NCI-H2196 (cell line): Measurements from ENCODE around the gene PEDS1.
"Not testable (repeated sequence)": the region's sequence is repeated elsewhere in the genome, so short reads cannot be mapped to it uniquely, and the experiment has no call there.

Source experiments
- DNase-seq: peaks from one replicate; lab custom pipeline; 2025; ENCODE audit not compliant: unreplicated experiment; lab: John Stamatoyannopoulos, UW

Gene PEDS1

DNA sequence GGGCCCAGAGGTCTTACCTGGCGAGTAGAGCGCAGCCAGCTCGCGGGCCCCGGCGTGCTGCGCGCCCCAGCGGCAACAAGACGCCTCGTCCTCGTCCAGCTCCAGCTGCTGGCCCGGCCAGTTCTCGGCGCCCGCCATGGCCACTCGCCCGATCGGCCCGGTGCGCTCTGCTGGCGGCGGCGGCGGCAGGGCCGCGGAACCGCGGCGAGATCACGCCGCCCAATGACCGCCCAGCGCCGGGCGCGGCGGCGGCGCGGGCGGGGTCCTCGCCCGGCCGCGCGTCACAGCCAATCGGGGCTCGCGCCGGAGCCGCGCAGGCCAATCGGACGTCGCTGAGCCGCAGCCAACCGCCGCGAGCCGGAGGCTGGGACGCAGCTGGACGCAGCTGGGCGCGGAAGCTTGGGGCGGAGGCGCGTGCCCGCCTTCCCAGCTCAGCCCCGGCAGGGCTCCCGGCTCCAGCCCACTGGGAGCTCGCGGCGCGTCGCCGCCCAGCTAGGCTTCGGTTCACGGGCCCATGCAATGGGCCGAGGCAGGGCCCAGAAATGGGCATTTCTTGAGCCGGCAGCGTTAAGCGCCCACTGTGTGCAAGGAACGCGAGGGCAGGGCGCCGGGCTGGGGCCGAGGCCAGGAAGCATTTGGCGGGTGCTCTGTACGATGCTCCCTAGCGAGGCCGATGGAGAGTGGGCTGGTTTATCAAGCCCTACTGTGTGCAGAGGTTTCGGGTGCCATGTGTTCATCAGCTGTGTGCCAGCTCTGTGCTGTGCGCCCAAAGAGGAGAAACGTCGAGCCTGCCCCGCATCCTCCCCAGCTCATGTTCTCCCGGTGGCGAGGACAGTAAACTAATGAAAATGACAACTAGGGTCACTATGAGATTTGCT lies at the start of gene PEDS1:
Gene PEDS1, minus strand, starts transcription at position 224 of the 878 bp plus-strand sequence. Its CDS starts 86 bp downstream, at position 138.
- DNase-seq, result peak; percentile 95

DNA sequence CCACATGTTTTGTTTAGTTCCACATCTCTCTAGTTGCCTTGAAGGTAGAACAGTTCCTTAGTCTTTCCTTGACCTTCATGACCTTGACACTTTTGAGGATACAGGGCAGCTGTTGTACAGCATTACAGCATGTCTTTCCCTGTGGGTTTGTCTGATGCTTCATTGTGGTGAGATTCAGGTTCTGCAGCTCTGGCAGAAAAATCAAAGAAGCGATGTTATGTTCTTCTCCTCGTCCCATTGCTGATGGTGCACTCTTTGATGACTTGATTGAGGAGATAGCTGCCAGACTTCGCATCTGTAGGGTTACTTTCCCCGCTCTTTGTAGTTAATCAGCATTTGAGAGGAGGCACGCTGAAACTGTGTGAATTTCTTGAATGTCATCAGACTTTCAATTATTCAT lies 49.2 kb upstream of the PEDS1 start:
- no peak for DNase-seq

DNA sequence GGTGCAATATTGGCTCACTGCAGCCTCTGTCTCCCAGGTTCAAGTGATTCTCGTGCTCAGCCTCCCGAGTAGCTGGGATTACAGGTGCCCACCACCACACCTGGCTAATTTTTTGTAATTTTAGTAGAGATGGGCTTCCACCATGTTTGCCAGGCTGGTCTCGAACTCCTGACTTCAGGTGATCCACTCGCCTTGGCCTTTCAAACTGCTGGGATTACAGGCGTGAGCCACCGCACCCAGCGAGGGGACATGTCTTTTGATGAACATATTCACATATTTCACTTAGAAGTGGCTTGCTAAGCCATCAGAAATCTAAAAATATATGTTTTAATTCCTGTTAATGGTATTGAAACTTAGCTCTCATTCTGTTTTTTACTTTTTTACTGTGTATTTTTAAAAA lies 48.2 kb upstream of the PEDS1 start:
- not testable (repeated sequence) for DNase-seq

DNA sequence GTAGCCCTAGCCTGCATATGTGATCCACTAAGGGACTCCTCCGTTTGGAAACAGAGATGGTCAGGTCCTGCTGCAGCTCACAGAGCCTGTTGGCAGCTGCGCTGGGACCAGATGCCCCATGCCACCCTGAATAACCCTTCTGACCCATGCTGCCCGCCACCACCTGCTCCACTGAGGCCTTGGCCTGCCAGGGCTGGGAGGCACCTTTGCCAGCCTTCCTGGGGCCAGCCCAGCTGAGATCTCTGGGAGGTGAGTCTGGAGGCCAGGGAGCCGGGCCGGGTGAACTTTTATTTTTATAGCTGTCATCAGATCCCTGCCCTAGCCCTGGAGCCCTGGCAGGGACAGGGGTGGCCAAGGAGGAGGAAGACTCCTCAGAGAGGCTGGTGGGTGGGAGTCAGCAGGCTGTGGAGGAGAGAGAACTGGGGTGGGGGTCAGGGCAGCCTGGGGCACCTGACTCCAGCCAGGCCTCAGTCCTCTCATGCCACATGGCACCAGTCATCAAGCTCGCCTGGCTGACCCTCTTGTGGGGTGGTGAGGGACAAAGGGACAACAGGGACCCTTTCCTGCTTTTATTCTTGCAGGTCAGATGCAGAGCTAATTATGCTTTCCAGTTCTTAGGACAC lies 47.1 kb upstream of the PEDS1 start:
- DNase-seq, result no peak

DNA sequence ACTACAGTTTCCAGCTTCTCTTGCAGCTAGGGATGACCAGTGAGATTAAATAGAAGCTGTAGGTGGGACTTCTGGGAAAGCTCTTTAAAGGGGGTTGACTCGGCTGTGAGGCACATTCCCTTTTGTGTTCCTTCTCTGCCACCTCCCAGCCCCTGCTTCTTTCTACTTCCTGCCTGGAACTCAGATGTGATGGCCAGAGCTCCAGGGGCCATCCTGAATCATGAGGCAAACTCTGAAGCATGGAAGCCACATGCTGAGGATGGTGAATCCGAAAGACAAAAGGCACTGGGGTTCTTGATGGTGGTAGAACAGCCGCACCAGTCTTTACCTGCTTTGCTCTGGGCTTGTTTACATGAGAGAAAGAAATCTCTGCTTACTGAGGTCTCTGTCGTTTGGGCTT lies 46.2 kb upstream of the PEDS1 start:
- no peak for DNase-seq

DNA sequence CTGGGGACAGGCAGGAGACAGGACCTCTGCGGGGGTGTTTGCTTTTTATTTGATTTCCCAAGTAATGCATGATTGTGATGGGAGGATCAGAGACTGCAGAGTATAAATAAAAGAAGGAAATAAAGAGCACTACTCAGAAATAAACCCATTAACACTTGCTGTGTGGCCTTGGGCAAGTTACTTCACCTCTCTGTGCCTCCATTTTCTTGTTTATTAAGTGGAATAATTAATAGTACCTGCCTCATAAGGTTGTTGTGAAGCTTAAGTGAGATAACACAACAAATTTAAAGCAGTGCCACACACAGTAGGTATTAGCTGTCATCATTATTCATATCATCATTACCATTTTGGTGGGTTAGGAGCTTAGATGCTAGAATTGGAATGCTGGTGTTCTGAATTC lies 45.2 kb upstream of the PEDS1 start:
- DNase-seq, result no peak

DNA sequence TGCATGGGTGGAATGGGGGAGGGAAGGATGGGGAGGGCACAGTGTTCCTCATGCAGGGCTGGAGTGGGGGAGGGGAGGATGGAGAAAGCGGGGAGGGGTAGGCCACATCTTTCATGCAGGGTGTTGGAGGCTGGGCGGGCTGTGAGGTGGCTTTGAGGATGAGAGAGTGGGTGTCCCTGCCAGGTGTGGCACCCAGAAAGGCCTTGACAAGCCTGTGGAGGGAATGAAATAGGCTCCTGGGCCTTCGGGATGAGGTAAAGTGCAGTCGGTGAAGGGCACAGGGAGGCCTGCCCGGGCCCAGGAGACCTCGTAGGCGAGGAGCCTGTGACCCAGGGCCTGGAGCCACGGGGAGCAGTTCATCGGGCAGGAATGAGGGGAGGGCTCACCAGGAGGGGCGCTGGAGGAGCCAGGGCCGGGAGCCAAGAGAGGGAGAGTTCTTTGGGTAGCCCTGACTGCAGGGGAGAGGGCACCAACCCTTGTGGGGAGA lies 44.7 kb upstream of the PEDS1 start:
- DNase-seq, result no peak

DNA sequence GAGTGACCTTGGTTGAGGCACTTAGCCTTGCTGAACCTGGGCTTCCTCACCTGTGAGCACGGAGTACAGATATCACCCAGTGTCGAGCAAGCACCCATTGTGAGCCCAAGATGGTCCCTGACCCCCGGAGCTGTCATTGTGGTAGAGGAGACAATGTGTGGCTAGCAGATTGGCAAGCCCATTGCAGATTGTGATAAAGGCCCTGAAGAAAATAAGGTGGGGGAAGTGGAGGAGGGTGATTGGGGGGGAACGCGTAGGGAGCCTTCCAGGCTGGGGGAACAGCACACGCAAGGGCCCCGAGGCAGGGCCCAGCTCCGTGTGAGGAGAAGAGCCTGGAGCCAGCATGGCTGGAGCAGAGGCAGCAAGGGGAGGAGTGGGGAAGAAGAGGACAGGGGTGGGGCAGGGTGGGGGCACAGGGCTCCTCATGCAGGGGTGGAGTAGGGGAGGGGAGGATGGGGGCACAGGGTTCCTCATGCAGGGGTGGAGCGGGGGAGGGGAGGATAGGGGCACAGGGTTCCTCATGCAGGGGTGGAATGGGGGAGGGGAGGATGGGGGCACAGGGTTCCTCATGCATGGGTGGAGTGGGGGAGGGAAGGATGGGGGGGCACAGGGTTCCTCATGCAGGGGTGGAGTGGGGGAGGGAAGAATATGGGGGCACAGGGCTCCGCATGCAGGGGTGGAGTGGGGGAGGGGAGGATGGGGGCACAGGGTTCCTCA lies 44.1 kb upstream of the PEDS1 start:
- no peak for DNase-seq

DNA sequence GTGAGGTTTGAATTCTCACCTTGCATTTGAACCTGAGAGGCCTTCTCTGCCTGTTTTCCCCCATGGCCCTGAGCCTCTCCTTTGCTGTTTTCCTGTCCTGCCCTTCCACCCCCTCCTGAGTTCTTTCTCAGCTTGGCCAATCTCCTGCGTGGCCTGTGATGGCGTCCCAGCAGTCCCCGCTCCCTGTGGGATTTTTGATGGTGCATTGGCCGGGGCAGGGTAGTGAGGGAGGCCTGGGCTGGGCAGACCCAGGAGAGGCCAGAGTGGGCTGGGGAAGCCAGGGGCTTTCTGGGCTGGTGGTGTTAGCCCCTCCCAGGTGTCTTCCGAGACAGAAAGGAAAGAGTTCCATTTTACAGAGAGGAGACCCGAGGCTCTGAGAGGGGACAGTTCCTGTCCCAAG lies 43.4 kb upstream of the PEDS1 start:
- no peak for DNase-seq

DNA sequence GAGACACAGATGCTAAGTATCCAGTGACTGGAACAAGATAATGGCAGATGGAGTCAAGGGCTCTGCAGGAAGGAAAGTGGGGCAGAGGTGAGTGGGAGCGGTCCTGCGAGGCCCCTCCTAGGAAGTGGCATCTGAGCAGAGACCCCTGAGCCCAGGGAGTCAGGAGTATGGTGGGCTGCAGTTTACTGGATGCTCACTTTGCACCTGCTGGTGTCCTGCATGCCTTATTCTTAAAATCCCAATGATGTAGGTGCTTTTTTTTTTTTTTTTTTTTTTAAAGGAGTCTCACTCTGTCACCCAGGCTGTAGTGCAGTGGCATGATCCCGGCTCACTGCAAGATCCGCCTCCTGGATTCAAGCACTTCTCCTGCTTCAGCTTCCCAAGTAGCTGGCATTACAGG lies 42.7 kb upstream of the PEDS1 start:
- DNase-seq, result no peak

DNA sequence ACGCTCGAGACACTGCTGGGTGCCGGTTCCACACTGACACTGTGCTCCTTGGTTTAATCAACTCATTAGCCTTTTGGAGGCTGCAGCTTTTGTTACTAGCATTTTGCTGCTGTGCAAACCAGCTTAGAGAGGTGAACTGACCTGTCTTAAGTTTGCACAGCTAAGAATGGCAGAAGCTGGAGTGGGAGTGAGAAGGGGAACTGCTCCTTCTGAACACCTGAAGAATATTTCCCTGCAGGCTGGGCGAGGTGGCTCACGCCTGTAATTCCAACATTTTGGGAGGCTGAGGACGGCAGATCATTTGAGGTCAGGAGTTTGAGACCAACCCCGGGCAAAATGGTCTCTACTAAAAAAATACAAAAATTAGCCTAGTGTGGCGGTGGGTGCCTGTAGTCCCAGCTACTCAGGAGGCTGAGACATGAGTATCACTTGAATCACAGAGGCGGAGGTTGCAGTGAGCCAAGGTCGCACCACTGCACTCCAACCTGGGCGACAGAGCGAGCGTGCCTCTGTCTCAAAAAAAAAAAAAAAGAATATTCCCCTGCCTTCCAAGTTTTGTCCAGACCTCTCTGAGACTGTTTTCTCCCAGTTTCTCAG lies 42.1 kb upstream of the PEDS1 start:
- no peak for DNase-seq

DNA sequence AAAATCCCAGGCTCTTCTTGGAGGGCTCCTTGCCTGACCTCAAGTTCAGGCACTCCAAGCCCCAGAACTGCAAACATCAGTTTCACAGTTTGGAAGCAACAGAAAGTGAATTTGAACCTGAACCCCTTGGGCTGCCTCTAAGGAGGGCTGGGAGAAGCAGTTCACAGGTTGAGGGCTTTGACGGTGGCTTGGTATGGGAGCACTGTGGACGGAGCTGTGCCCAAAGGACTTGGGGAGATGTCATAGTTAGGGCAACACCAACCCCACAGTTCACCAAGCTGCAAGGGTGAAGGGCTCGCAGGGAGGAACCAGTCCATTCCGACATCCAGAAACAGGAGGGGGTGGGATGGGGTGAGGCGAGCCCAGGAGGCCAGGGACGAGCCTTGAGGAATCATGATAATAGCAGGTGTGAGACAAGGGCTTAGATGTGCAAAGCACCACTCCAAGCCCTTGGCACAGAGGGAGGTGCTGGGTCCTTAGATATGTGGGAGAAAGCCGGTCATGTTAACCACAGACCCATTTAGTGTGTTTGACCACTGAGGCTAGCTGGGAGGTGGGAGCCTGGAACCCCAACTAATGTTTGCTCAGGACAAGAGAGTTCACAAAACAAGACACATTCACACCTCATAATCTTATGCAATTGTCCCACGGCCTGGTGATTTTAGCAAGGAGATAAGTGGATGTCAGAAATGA lies 41.5 kb upstream of the PEDS1 start:
- no peak for DNase-seq

DNA sequence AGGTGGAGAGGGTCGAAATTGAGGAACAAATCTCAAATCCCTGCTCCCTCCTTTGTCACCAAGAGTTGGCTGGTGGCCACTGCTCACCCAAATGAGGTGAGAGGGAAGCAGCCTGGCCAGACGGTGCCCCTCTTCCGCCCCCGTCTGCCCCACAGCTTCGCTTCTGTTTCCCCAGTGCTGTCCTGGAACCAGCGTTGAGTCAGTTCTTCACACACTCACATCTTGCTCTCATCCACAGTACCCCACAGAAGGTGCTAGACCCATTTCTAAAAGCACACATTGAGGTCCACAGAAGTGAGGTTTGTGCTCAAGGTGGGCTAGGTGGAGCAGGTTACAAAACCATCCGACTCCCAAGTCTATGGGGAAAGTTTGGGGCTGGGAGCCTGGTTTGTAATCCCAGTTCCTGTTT lies 40.9 kb upstream of the PEDS1 start:
- no peak for DNase-seq

DNA sequence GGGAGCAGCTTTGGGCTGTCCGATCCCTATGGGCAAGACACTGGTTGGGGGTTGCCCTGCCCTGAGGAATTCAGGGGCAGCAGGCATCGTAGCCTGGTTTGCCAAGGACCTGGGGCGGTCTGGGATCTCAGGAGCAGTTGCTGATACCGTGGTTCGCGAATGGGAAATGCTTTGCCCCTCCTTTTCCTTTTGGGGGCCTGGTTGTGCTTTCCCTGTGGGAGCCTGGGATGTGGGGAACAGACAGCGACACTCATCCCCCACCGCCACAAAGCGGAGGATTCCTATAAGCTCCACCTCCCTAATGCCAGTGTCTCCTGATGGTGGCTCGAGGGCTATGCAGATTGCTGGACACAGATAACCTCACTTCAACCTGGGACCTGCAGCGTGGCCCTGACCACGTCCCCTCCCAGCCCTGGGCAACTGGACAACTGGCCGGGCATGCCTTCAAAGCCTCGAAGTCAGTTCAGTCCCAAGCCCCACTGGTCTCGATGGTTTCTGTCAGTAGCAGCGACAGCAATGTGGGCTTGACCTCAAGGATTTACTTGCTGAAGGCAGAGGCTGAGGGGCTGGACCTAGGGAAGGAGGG lies 40.4 kb upstream of the PEDS1 start:
- DNase-seq, result no peak

DNA sequence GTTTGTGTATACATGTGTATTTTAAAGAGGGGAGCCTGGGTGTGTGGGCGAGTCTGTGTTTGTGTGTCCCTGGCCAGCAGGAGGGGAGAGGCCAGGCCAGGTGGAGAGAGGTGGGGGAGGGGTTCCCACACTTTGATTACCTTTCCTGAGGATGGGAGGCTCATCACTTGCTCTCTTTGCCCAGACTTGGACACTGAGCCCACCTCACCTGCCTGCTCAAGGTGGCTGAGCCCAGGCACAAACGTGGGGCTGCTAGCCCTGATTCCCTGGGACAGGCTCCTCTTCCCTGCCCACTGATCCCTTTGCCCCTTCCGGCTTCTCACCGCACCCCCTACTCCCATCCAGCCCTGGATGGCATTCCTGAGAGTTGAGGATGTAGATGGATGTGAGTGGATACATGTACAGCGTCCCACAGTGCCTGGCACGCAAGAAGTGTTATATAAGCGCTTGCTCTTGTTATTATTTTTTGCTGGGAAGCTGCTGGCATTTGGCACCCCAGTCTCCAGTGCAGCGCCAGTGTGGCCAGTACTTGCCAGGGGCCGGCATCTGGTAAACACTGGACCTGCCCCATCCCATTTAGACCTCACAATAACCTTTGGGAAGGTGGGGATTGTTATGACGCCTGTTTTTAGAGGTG lies 39.8 kb upstream of the PEDS1 start:
- DNase-seq, result no peak

DNA sequence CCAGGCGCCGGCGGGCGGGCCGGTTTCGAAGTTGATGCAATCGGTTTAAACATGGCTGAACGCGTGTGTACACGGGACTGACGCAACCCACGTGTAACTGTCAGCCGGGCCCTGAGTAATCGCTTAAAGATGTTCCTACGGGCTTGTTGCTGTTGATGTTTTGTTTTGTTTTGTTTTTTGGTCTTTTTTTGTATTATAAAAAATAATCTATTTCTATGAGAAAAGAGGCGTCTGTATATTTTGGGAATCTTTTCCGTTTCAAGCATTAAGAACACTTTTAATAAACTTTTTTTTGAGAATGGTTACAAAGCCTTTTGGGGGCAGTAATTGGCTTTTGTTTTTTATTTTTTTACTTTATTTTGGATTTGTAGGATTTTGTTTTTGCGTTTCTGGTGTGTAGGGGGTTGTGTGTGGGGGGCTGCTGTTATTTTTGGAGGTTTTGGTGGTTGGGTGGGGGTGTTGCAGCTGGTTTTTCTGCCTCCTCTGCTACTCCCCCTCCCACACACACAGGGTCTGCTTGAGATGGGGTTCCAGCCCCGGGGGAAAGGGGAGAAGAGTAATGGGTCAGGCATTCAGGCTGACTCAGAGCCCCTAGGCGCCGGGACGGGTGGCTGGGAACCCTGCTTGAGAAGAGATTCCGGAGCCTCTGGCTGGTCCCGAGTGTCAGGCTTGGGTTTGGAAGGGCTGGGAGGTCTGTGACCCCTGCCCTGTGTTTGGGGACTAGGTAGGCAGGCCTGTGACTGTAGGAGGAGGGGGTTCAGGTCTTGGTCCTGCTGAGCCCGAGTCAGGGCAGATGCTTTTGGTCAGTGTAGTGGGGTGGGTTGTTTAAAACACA lies 39.1 kb upstream of the PEDS1 start:
- DNase-seq, result peak; percentile 85

DNA sequence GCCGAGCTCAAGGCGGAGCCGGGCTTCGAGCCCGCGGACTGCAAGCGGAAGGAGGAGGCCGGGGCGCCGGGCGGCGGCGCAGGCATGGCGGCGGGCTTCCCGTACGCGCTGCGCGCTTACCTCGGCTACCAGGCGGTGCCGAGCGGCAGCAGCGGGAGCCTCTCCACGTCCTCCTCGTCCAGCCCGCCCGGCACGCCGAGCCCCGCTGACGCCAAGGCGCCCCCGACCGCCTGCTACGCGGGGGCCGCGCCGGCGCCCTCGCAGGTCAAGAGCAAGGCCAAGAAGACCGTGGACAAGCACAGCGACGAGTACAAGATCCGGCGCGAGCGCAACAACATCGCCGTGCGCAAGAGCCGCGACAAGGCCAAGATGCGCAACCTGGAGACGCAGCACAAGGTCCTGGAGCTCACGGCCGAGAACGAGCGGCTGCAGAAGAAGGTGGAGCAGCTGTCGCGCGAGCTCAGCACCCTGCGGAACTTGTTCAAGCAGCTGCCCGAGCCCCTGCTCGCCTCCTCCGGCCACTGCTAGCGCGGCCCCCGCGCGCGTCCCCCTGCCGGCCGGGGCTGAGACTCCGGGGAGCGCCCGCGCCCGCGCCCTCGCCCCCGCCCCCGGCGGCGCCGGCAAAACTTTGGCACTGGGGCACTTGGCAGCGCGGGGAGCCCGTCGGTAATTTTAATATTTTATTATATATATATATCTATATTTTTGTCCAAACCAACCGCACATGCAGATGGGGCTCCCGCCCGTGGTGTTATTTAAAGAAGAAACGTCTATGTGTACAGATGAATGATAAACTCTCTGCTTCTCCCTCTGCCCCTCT lies 38.2 kb upstream of the PEDS1 start:
- peak; percentile 62 for DNase-seq

DNA sequence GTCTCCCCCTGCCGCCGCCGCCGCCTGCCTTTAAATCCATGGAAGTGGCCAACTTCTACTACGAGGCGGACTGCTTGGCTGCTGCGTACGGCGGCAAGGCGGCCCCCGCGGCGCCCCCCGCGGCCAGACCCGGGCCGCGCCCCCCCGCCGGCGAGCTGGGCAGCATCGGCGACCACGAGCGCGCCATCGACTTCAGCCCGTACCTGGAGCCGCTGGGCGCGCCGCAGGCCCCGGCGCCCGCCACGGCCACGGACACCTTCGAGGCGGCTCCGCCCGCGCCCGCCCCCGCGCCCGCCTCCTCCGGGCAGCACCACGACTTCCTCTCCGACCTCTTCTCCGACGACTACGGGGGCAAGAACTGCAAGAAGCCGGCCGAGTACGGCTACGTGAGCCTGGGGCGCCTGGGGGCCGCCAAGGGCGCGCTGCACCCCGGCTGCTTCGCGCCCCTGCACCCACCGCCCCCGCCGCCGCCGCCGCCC lies 37.6 kb upstream of the PEDS1 start:
- DNase-seq, result peak; percentile 50
